HG03108 (cell line): ENCODE data around the gene GINS3.
"Not testable (repeated sequence)": the region's sequence is repeated elsewhere in the genome, so short reads cannot be mapped to it uniquely, and the experiment has no call there.

ENCODE experiments used
- ATAC-seq: cut with Tn5 transposase; IDR thresholded peaks from one replicate; pipeline ENCODE4 v1.9.1; 2021; ENCODE audit warnings: moderate library complexity; ENCODE audit not compliant: unreplicated experiment

The GINS3 gene

DNA sequence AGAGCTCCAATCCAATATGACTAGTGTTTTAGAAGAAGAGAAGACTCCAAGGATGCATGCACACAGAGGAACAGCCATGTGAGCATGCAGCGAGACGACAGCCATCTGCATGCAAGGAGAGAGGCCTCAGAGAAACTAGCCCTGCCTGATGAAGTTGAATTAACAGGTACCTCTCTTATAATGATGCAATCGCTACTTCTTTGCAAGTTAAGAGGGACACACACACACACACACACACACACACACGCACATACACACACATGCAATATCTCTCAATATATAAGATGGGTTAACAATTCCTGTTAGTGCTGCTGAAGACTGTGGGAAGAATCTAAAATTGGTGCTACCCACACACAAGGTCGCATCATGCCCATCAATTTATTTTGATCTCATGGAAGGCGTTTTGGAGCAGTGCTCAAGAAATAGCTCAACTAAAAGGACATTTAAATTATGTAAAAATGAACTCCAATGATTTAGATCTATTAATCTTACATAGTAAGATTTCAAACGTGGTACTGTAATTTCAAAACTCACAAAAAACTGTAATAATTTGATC is 7.0 kb upstream of the GINS3 start:
- no peak for ATAC-seq

- no peak for ATAC-seq
These were observed 2.5 kb upstream of the GINS3 start for GRCh38 chr16:58389724-58390123.

GRCh38 chr16:58393138-58393504 is 850 bp downstream of the GINS3 start:
- ATAC-seq = peak; percentile 12

- not testable (repeated sequence) for ATAC-seq
These were observed 4.6 kb downstream of the GINS3 start for GRCh38 chr16:58396897-58397296.

GRCh38 chr16:58399718-58400633 is 7.7 kb downstream of the GINS3 start:
- ATAC-seq = no peak

GRCh38 chr16:58401305-58401704 is 9.0 kb downstream of the GINS3 start:
- not testable (repeated sequence) for ATAC-seq

DNA sequence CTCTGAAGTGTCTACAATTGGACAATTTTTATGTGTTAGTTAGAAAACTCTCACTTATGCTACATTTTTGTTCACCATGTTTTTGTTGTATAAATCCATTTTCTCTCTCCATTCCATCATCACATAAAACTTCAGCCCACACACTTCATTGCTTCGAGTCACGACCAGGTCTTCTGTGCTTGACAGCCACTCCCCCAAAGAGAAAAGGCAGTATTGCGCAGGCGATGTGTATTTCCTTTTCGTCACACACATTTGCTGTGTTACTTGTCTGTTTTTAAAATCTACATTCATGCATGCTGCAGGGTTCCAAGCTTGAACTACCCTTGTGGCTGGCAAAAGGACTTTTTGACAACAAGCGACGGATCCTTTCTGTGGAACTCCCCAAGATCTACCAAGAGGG is 10.5 kb downstream of the GINS3 start:
- ATAC-seq = no peak

- no peak for ATAC-seq
These were observed 17.2 kb downstream of the GINS3 start for GRCh38 chr16:58409316-58409973.

DNA sequence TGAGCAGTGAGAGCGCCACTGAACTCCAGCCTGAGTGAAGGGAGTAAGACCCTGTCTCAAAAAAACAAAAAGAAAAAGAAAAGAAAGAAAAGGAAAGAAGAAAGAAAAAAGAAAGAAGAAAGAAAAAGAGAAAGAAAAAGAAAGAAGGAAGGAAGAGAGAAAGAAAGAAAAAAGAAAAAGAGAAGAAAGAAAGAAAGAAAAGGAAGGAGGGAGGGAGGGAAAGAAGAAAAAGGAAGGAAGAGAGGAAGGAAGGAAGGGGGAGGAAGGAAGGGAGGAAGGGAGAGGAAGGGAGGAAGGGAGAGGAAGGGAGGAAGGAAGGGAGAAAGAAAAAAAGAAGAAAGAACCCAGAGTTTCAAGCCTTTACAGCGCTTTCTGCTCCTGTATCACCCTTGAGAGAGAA is 19.1 kb downstream of the GINS3 start:
- no peak for ATAC-seq

DNA sequence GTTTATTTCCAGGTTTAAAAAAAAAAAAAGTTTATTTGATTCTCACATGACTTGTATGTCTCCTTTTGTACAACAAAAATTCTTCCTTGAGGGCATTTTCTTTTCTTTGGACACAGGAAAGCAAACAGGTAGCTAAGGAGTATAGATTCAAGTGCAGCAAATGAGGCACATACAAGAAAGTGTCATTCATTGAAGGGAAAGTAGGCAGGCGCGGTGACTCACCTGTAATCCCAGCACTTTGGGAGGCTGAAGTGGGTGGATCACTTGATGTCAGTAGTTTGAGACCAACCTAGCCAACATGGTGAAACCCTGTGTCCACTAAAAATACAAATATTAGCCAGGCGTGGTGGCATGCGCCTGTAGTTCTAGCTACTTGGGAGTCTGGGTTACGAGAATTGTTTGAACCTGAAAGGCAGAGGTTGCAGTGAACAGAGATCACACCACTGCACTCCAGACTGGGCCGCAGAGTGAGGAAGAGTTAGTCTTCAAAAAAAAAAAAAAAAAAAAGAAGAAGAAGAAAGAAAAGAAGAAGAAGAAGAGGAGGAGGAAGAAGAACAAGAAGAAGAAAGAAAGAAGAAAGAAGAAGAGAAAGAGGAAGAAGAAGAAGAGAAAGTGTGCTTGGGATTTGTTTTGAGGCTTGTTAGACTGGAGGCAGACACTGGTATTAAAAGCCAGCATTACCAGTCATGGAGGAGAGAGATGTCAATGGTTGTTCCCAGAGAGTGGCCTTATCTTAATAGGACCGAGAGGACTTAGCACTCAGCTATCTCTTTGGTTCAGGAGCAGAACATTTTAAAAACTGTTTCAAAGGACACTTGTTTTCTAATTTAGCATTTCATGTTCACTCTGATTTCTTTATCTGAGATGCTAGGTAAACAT is 19.7 kb downstream of the GINS3 start:
- ATAC-seq = no peak

GRCh38 chr16:58412615-58412970 is 20.3 kb downstream of the GINS3 start:
- not testable (repeated sequence) for ATAC-seq

DNA sequence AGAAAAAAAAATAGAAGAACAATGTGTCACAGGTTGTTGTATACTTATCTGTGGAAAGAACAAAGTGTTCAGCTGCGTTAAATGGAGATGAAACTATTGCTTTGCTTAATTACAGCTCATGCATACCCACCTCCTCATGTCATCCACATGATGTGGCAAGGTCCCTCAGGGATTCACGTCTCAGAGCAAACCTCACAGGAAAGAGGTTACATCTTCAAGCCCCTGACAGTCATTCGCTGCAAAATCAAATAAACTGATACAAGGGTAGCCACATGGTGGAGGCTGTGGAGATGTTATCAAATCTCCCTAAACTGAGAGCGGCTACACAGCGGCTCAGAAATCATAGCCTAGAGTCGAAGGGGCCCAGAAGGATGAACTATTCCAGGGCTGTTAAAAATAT is 21.1 kb downstream of the GINS3 start:
- no peak for ATAC-seq

GRCh38 chr16:58415003-58415402 is 22.7 kb downstream of the GINS3 start:
- no peak for ATAC-seq

DNA sequence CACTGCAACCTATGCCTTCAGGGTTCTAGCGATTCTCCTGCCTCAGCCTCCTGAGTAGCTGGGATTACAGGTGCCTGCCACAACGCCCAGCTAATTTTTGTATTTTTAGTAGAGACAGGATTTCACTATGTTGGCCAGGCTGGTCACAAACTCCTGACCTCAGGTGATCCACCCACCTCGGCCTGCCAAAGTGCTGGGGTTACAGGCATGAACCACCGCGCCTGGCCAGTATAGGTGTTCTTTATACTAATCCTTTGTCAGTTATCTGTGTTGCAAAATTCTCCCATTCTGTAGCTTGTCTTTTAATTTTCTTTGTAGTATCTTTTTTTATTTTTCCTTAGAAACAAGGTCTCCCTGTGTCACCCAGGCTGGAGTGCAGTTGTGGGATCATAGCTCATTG is 23.7 kb downstream of the GINS3 start:
- ATAC-seq = not testable (repeated sequence)

DNA sequence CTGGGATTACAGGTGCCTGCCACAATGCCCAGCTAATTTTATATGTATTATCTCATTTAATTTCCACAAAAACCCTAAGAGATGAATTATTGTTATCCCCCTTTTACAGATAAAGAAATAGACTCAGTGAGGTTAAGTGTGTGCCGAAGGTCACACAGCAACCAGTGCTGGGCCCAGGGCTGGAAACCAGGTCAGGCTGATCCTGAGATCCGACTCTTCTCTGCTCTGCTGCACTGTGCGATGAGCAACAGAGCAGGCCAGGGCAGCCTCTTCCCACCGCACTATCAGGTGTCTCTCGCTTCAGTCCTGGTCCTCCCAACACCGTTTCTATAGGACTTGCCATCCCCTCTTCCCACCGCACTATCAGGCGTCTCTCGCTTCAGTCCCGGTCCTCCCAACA is 24.8 kb downstream of the GINS3 start:
- no peak for ATAC-seq

DNA sequence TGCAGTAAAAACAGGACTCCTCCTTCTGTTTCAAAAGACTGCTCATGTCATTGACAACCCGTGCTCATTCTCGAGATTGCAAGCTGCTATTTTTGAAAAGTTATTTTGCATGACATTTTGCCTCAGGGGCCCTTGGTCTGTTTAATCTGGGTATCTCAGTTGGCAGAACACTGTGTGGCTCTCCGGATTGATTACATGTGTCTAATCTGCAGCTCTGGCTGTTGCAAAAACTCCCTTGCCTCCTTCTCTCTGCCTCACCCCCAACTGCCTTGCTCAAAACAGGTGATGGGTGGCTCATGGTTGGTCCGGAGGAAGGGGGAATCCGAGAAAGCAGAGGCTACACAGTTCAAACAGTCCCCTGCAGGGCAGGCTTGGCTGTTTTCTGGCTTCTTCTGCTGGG is 25.3 kb downstream of the GINS3 start:
- no peak for ATAC-seq

DNA sequence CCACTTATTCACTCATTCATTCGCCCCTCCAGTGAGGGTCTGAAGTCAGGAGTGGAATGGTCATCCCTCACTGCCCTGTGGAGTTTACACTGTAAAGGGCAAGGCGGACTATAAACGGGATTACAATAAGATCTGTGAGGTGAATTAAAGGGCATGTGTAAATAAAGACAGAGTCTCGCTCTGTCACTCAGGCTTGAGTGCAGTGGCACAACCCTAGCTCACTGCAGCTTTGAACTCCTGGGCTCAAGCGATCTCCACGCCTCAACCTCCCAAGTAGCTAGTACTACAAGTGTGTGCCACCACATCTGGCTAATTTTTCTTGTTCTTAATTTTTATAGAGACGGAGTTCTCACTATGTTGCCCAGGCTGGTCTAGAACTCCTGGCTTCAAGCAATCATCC is 25.8 kb downstream of the GINS3 start:
- ATAC-seq = no peak

DNA sequence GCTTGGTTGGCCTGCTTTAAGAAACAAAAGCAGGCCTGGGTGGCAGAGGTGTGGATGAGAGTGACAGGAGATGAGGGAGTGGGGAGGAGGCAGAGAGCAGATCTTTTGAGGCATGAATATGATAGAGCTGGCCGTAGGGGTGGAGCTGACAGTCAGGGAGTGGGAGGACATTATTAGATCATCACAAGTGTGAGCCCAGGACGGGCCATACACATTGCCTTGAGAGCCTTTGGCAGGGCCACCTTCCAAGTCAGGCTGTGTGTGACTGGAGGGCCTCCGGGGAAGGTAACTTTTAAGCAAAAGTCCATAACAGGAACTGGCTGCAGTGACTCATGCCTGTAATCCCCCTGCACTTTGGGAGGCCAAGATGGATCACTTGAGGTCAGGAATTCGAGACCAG is 26.3 kb downstream of the GINS3 start:
- ATAC-seq = no peak

DNA sequence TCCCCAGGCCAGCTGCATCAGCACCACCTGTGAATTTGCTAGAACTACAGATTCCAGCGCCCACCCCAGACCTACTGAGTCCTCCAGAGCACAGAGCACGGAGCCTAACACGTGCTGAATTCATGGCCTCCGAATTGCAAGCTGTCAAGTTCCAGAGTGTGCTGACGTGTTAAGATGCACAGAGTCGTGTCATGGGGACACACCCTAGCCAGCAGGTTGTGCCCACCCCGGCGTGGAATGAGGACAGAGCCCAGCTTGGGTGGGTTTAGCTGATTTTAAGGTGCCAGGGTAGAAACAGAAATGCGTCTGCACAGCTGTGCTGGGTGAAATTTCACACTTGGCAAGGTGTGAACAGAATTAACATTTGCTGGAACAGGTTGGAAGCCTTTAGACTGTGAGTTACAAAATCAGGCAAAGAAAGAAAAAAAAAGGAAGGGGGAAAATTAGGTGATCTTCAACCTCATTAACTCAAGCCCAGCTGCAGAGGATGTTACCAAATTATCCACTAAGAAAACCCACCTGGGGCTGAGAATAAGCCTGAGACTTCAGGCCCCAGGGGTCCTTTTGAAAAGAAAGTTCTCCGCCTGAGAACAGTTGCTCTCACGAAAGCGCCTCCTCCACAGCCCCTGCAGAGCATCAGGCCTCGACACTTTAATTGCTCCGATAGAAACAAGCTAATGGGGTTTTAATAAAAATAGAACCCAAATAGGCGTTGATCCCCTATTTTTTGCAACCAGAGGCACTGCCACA is 27.1 kb downstream of the GINS3 start:
- ATAC-seq = no peak

DNA sequence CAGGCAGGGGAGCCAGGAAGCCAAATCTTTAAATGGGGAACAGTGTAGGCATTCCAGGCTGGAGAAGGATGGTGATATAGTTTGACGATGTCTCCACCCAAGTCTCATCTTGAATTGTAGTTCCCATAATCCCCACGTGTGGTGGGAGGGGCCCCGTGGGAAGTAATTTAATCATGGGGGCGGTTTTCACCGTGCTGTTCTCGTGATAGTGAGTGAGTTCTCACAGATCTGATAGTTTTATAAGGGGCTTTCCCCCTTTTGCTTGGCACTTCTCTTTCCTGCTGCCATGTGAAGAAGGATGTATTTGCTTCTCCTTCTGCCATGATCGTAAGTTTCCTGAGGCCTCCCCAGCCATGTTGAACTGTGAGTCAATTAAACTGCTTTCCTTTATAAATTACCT is 28.8 kb downstream of the GINS3 start:
- ATAC-seq = no peak

- no peak for ATAC-seq
These were observed 29.3 kb downstream of the GINS3 start for GRCh38 chr16:58421529-58421928.
